ENCODE data around the gene CADM2.

DNA sequence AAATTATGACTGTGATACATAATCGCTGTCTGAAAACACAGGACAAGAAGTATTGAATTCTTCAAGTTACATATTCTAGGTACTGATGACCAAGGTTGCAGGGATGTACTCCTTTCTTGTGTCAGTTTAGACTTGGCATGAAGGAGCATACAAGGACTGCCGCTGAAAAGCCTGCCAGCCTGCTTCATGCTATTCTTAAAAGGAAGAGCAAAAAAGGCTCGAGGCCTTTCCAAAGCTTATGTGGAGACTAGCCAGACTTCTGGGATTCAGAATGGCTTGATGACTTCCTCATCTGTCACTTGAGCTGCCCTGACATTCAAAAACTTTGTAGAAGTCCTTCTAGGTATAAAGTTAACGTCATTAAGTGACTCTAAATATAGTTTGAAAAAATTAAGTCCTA, 92.0 kb downstream of the CADM2 start:
- no peak for TF ChIP-seq POLR2AphosphoS5 (IDR thresholded peaks at IDR 0.05)
- no peak for TF ChIP-seq CTCF (IDR thresholded peaks at IDR 0.05)
